ENCODE results near the gene GLE1. TPM values are rescaled to one million over a fixed set of nuclear protein-coding genes. Genes with fewer than 3 reads are reported as not detected.

The GLE1 gene
- total RNA-seq, 1 experiment from 2014 or later = 36.6 TPM

- no peak for TF ChIP-seq JUND (IDR thresholded peaks at IDR 0.05)
- TF ChIP-seq SIN3A (IDR thresholded peaks at IDR 0.05; ENCODE audit: low read depth) = peak; percentile 64
- no peak for TF ChIP-seq ZBTB33 (IDR thresholded peaks at IDR 0.05; ENCODE audit: extremely low read depth, insufficient replicate concordance, low read length)
- TF ChIP-seq YY1 (IDR thresholded peaks at IDR 0.05; ENCODE audit: extremely low read depth, insufficient replicate concordance, low read depth, low read length) = peak; percentile 19
- TF ChIP-seq CBX3 (IDR thresholded peaks at IDR 0.05; ENCODE audit: low read depth) = peak; percentile 42; the same call in 1 of the 2 replicates
- TF ChIP-seq, protein P1, sequence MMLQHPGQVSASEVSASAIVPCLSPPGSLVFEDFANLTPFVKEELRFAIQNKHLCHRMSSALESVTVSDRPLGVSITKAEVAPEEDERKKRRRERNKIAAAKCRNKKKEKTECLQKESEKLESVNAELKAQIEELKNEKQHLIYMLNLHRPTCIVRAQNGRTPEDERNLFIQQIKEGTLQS (IDR thresholded peaks at IDR 0.05) = no peak
- peak; percentile 85 for TF ChIP-seq TCF7L2 (IDR thresholded peaks at IDR 0.05; ENCODE audit: borderline replicate concordance, extremely low read depth, insufficient read depth, insufficient read length)
- peak; percentile 78 for TF ChIP-seq MAX (IDR thresholded peaks at IDR 0.05)
- no peak for TF ChIP-seq FOSL1 (IDR thresholded peaks at IDR 0.05; ENCODE audit: low read depth)
- no peak for TF ChIP-seq RAD21 (IDR thresholded peaks at IDR 0.05; ENCODE audit: low read depth)
- TF ChIP-seq EGR1 (IDR thresholded peaks at IDR 0.05; ENCODE audit: low read depth) = no peak
- TF ChIP-seq EZH2phosphoT487 (IDR thresholded peaks at IDR 0.05; ENCODE audit: borderline replicate concordance) = no peak
- TF ChIP-seq CTCF (IDR thresholded peaks at IDR 0.05 in 2 of 3, conservative IDR thresholded peaks at IDR 0.05 in 1 of 3; ENCODE audit: borderline replicate concordance in 1 of 3, insufficient read depth in 1 of 3, low read depth in 2 of 3, low read length in 2 of 3) = no peak
- TF ChIP-seq ZNF274 (IDR thresholded peaks at IDR 0.05; ENCODE audit: low read depth, low read length) = no peak
- H3K36me3 ChIP-seq (ENCODE audit: control insufficient read depth in 1 of 2, insufficient read depth in 2 of 2, low read length in 2 of 2) = no peaks in the 10 kb centered on the region; a peak in 1 of 4 replicates
- no TSS peak for BruUV-seq (replicated peaks)
- peak overlapping the region; percentile 34 for H3K9ac ChIP-seq (ENCODE audit: low read length)
- no peaks in the 10 kb centered on the region for H3K27me3 ChIP-seq (ENCODE audit: insufficient read depth, low read length)
- no peaks in the 10 kb centered on the region for H3K9me2 ChIP-seq (ENCODE audit: insufficient read depth)
- ATAC-seq (peak; percentile 80), DNase-seq (ENCODE audit: low read depth, low spot score) (peak; percentile 44)
- H3K79me2 ChIP-seq (ENCODE audit: insufficient read depth, low read length) = peaks cover 88% of the 10 kb centered on the region
- peaks cover 10% of the 10 kb centered on the region; the same call in 1 of the 2 replicates for H4K20me1 ChIP-seq (ENCODE audit: insufficient read depth)
- peaks cover 45 to 57% of the 10 kb centered on the region in 2 experiments for H3K4me1 ChIP-seq (ENCODE audit: control insufficient read depth in 1 of 2, insufficient read depth in 2 of 2, low read length in 2 of 2)
- H3K9me3 ChIP-seq (ENCODE audit: control insufficient read depth in 1 of 2, insufficient read depth in 1 of 2, low read depth in 1 of 2, low read length in 2 of 2) = no peaks in the 10 kb centered on the region
- peak overlapping the region in 1 of 2 experiments; percentile 21; a peak in 1 of 4 replicates for H3K4me3 ChIP-seq (replicated peaks in 1 of 2; ENCODE audit: low read depth in 1 of 2, low read length in 2 of 2)
- RAD21 ChIA-PET (ENCODE audit: low non-redundant PET in 1 of 2, low total read pairs in 2 of 2, uncharacterized antibody in 2 of 2, unreplicated experiment in 2 of 2) = interaction anchor here in 1 of 2 experiments (0.8 kb wide), 1 partner anchor 8 kb away, joined by 3 read pairs; no protein-coding TSS in a partner anchor
- CTCF ChIA-PET = no interaction called here
- intact Hi-C loops (cut with micrococcal nuclease) = loop anchor here (10.0 kb wide), 1 partner anchor 264 kb away; no protein-coding TSS in a partner anchor
- H3K27ac ChIP-seq (ENCODE audit: low read depth, low read length) = peak overlapping the region; percentile 14; the same call in 1 of the 2 replicates
- no peak overlapping the region for H2AFZ ChIP-seq (ENCODE audit: low read depth, low read length, poor library complexity, severe bottlenecking)
- POLR2A ChIA-PET = no interaction called here
- peak overlapping the region; percentile 69 for H3K4me2 ChIP-seq (ENCODE audit: low read length)
Measured at GRCh38 chr9:128558431-128559310, 54.2 kb downstream of the GLE1 start.
